ENCODE data around the gene PTGR3.
A peak's percentile ranks its signal among the peaks of the same experiment; 100 is the strongest.

The PTGR3 gene

GRCh38 chr18:75234901-75235300, 26.0 kb upstream of the PTGR3 start:
- DNase-seq: no peak

- no peak for DNase-seq
Measured at GRCh38 chr18:75231053-75231406, 22.1 kb upstream of the PTGR3 start.

GRCh38 chr18:75230163-75231052, 21.5 kb upstream of the PTGR3 start:
- DNase-seq: no peak

GRCh38 chr18:75229437-75229836, 20.5 kb upstream of the PTGR3 start:
- DNase-seq: no peak

GRCh38 chr18:75228967-75229366, 20.0 kb upstream of the PTGR3 start:
- DNase-seq: no peak

- no peak for DNase-seq
Measured at GRCh38 chr18:75227535-75228296, 18.8 kb upstream of the PTGR3 start.

- no peak for DNase-seq
Measured at GRCh38 chr18:75226956-75227316, 18.0 kb upstream of the PTGR3 start.

- peak; percentile 45 for DNase-seq
Measured at GRCh38 chr18:75226286-75226955, 17.5 kb upstream of the PTGR3 start.

GRCh38 chr18:75223687-75224347, 14.9 kb upstream of the PTGR3 start:
- DNase-seq: no peak

GRCh38 chr18:75222407-75222806, 13.5 kb upstream of the PTGR3 start:
- no peak for DNase-seq

- DNase-seq: peak; percentile 34
Measured at GRCh38 chr18:75221897-75222296, 13.0 kb upstream of the PTGR3 start.

GRCh38 chr18:75221397-75221796, 12.5 kb upstream of the PTGR3 start:
- DNase-seq: no peak

- DNase-seq: no peak
Measured at GRCh38 chr18:75220551-75221355, 11.8 kb upstream of the PTGR3 start.

- DNase-seq: no peak
Measured at GRCh38 chr18:75219745-75220375, 10.9 kb upstream of the PTGR3 start.

GRCh38 chr18:75218065-75218923, 9.4 kb upstream of the PTGR3 start:
- DNase-seq: no peak

GRCh38 chr18:75216911-75217689, 8.2 kb upstream of the PTGR3 start:
- no peak for DNase-seq

GRCh38 chr18:75216212-75216910, 7.4 kb upstream of the PTGR3 start:
- no peak for DNase-seq

- DNase-seq: no peak
Measured at GRCh38 chr18:75215663-75216062, 6.7 kb upstream of the PTGR3 start.

Data from CD4-positive, alpha-beta T cell treated with Interleukin-6 for 4 hours (primary cell).